Ishikawa (cell line): ENCODE measurements around the gene DCAF11.
A peak's percentile ranks its signal among the peaks of the same experiment; 100 is the strongest.

Experiments
- CEBPB ChIP-seq: IDR thresholded peaks from 2 replicates; pipeline ENCODE4 v1.6.1; 2012
- CREB1 ChIP-seq: IDR thresholded peaks from 2 replicates; pipeline ENCODE4 v1.6.1; 2012; ENCODE audit warnings: low read depth
- EGR1 ChIP-seq: IDR thresholded peaks from 2 replicates; pipeline ENCODE4 v1.6.1; 2012
- EP300 ChIP-seq: IDR thresholded peaks from 2 replicates; pipeline ENCODE4 v1.6.1; 2012; ENCODE audit warnings: borderline replicate concordance
- FOXM1 ChIP-seq: IDR thresholded peaks from 2 replicates; pipeline ENCODE4 v1.6.1; 2012; ENCODE audit warnings: low read depth, borderline replicate concordance
- MAX ChIP-seq: IDR thresholded peaks from 2 replicates; pipeline ENCODE4 v1.6.1; 2012
- NFIC ChIP-seq: IDR thresholded peaks from 2 replicates; pipeline ENCODE4 v1.6.1; 2012
- RAD21 ChIP-seq: IDR thresholded peaks from 2 replicates; pipeline ENCODE4 v1.6.1; 2012; ENCODE audit warnings: low read depth
- REST ChIP-seq: IDR thresholded peaks from 2 replicates; pipeline ENCODE4 v1.6.1; 2012; ENCODE audit warnings: low read depth, mild to moderate bottlenecking
- TAF1 ChIP-seq: IDR thresholded peaks from 2 replicates; pipeline ENCODE4 v1.6.1; 2012; ENCODE audit warnings: low read depth, mild to moderate bottlenecking
- TCF12 ChIP-seq: IDR thresholded peaks from 2 replicates; pipeline ENCODE4 v1.6.1; 2012; ENCODE audit warnings: low read depth
- TEAD4 ChIP-seq: IDR thresholded peaks from 2 replicates; pipeline ENCODE4 v1.6.1; 2012
- USF1 ChIP-seq: IDR thresholded peaks from 2 replicates; pipeline ENCODE4 v1.6.1; 2012
- YY1 ChIP-seq: IDR thresholded peaks from 2 replicates; pipeline ENCODE4 v1.6.1; 2012; ENCODE audit warnings: low read depth
- ZBTB7A ChIP-seq: IDR thresholded peaks from 2 replicates; pipeline ENCODE4 v1.6.1; 2012; ENCODE audit warnings: low read depth

The DCAF11 gene

GRCh38 chr14:24139272-24139934 lies 24.8 kb downstream of the DCAF11 start:
- TF ChIP-seq TCF12 (no peak), EP300 (no peak), NFIC (no peak), TAF1 (no peak), CEBPB (no peak), EGR1 (no peak), REST (no peak), TEAD4 (no peak), RAD21 (no peak), YY1 (no peak)

GRCh38 chr14:24141097-24141880 lies 26.7 kb downstream of the DCAF11 start, which contains the start of gene EMC9:
EMC9 (minus strand) TSS chr14:24141591; CDS start chr14:24141304, 287 bp downstream.
- peak; percentile 80 for TF ChIP-seq USF1
- TF ChIP-seq EP300: no peak; the same call in 1 of the 2 replicates
- no peak for TF ChIP-seq RAD21
- peak; percentile 48 for TF ChIP-seq TCF12
- no peak for TF ChIP-seq REST
- peak; percentile 9; the same call in 1 of the 2 replicates for TF ChIP-seq YY1
- TF ChIP-seq NFIC: peak; percentile 30; the same call in 1 of the 2 replicates
- no peak for TF ChIP-seq CEBPB
- no peak for TF ChIP-seq TEAD4
- TF ChIP-seq MAX: peak; percentile 59; the same call in 1 of the 2 replicates
- peak; percentile 95 for TF ChIP-seq TAF1
- peak; percentile 66 for TF ChIP-seq ZBTB7A
- TF ChIP-seq CREB1: no peak
- peak; percentile 74; the same call in 1 of the 2 replicates for TF ChIP-seq FOXM1
- peak; percentile 46; the same call in 1 of the 2 replicates for TF ChIP-seq EGR1

GRCh38 chr14:24143511-24143910 lies 28.9 kb downstream of the DCAF11 start:
- TF ChIP-seq NFIC: no peak
- no peak for TF ChIP-seq CEBPB
- no peak for TF ChIP-seq RAD21
- TF ChIP-seq EP300: no peak
- TF ChIP-seq USF1: no peak
- no peak for TF ChIP-seq REST
- no peak for TF ChIP-seq MAX
- no peak for TF ChIP-seq YY1
- TF ChIP-seq FOXM1: no peak
- no peak for TF ChIP-seq CREB1
- TF ChIP-seq TCF12: no peak
- TF ChIP-seq ZBTB7A: no peak
- no peak for TF ChIP-seq TEAD4
- TF ChIP-seq EGR1: no peak
- no peak for TF ChIP-seq TAF1

GRCh38 chr14:24144451-24144850 lies 29.9 kb downstream of the DCAF11 start:
- no peak for TF ChIP-seq ZBTB7A
- no peak for TF ChIP-seq YY1
- no peak for TF ChIP-seq TEAD4
- TF ChIP-seq RAD21: no peak
- TF ChIP-seq CREB1: no peak
- no peak for TF ChIP-seq TCF12
- no peak for TF ChIP-seq TAF1
- no peak for TF ChIP-seq REST
- TF ChIP-seq EP300: no peak
- TF ChIP-seq EGR1: no peak
